ENCODE measurements around the gene KDM4B. TPM values are rescaled to one million over a fixed set of nuclear protein-coding genes. Genes with fewer than 3 reads are reported as not detected.

Gene KDM4B
- total and polyA plus RNA-seq, 2 of the 8 experiments (the other 6 are each of a cell fraction or from before 2014, with no cell fraction given): 12.0 to 31.9 TPM

- TF ChIP-seq CTCF (IDR thresholded peaks at IDR 0.05; ENCODE audit: control extremely low read depth in 1 of 3, insufficient read depth in 1 of 3, low read depth in 1 of 3, low read length in 3 of 3): no peak
- TF ChIP-seq TBP (IDR thresholded peaks at IDR 0.05; ENCODE audit: low read depth, low read length): no peak
- no peak for TF ChIP-seq NRF1 (IDR thresholded peaks at IDR 0.05; ENCODE audit: low read depth, low read length)
- no peak for TF ChIP-seq KDM1A (IDR thresholded peaks at IDR 0.05; ENCODE audit: borderline replicate concordance, low read length)
- no peak for TF ChIP-seq GTF2F1 (IDR thresholded peaks at IDR 0.05; ENCODE audit: borderline replicate concordance, low read depth, low read length)
- no peak for TF ChIP-seq YY1 (IDR thresholded peaks at IDR 0.05; ENCODE audit: low read depth, low read length)
- no peak for TF ChIP-seq CHD7 (IDR thresholded peaks at IDR 0.05; ENCODE audit: insufficient replicate concordance, low read length)
- no peak for TF ChIP-seq ZNF274 (IDR thresholded peaks at IDR 0.05; ENCODE audit: borderline replicate concordance, extremely low read depth, low read length)
Observed at GRCh38 chr19:5046339-5047039, 77.6 kb downstream of the KDM4B start (continued).
